GM19468 (cell line): ENCODE measurements around the gene MEI1.

Source experiments
- ATAC-seq: cut with Tn5 transposase; IDR thresholded peaks from one replicate; pipeline ENCODE4 v1.9.1; 2021; ENCODE audit warnings: mild to moderate bottlenecking, moderate library complexity, moderate number of reproducible peaks; ENCODE audit not compliant: unreplicated experiment; ENCODE audit errors: extremely low read depth

The MEI1 gene

GRCh38 chr22:41818011-41818410, 118.7 kb downstream of the MEI1 start:
- no peak for ATAC-seq

- no peak for ATAC-seq
Measured at GRCh38 chr22:41818596-41818995, 119.3 kb downstream of the MEI1 start.

- ATAC-seq = no peak
Measured at GRCh38 chr22:41819257-41819656, 120.0 kb downstream of the MEI1 start.

- ATAC-seq = no peak
Measured at GRCh38 chr22:41820447-41820846, 121.1 kb downstream of the MEI1 start.

GRCh38 chr22:41821471-41822316, 122.4 kb downstream of the MEI1 start:
- no peak for ATAC-seq

GRCh38 chr22:41822317-41823057, 123.2 kb downstream of the MEI1 start:
- no peak for ATAC-seq

- ATAC-seq = no peak
Measured at GRCh38 chr22:41823797-41824196, 124.5 kb downstream of the MEI1 start.

GRCh38 chr22:41825376-41825775, 126.1 kb downstream of the MEI1 start:
- no peak for ATAC-seq

- ATAC-seq = no peak
Measured at GRCh38 chr22:41826021-41826420, 126.7 kb downstream of the MEI1 start.

- no peak for ATAC-seq
Measured at GRCh38 chr22:41826430-41827383, 127.4 kb downstream of the MEI1 start.

GRCh38 chr22:41827671-41828070, 128.4 kb downstream of the MEI1 start:
- ATAC-seq = no peak

- ATAC-seq = no peak
Measured at GRCh38 chr22:41828516-41828915, 129.2 kb downstream of the MEI1 start.

- no peak for ATAC-seq
Measured at GRCh38 chr22:41830174-41830573, 130.9 kb downstream of the MEI1 start.

- ATAC-seq = no peak
Measured at GRCh38 chr22:41831383-41831782, 132.1 kb downstream of the MEI1 start.

- no peak for ATAC-seq
Measured at GRCh38 chr22:41831828-41832552, 132.7 kb downstream of the MEI1 start.

GRCh38 chr22:41832553-41833368, 133.5 kb downstream of the MEI1 start, which contains the start of gene SREBF2:
SREBF2 (plus strand) TSS chr22:41833105; CDS start chr22:41833271, 166 bp downstream.
- ATAC-seq = peak; percentile 67

GRCh38 chr22:41833369-41834004, 134.2 kb downstream of the MEI1 start:
- no peak for ATAC-seq
